GM10248 (cell line): ENCODE data around the gene CCR1.
A peak's percentile ranks its signal among the peaks of the same experiment; 100 is the strongest.

Experiments used
- CTCF ChIA-PET: fragments of 300-600 bp; sonication (Branson Sonifier 250); formaldehyde crosslinking; extraction: SDS; loops from one replicate; lab custom pipeline; 2021; ENCODE audit warnings: antibody characterized with exemption; lab: Yijun Ruan, JAX
- POLR2A ChIA-PET: fragments of 350-650 bp; sonication (Branson Sonifier 250); formaldehyde crosslinking; extraction: SDS; loops from one replicate; lab custom pipeline; 2020; ENCODE audit warnings: antibody characterized with exemption; lab: Yijun Ruan, JAX
- DNase-seq: peaks from one replicate; pipeline ENCODE4 v3.0.0; 2012; ENCODE audit errors: extremely low spot score
- CTCF ChIP-seq: IDR thresholded peaks from 2 replicates; pipeline ENCODE4 v1.5.1; 2012; ENCODE audit warnings: mild to moderate bottlenecking, low read depth; ENCODE audit errors: extremely low read depth, missing control alignments, control extremely low read depth

Gene CCR1

GRCh38 chr3:46187341-46187700 lies 20.8 kb downstream of the CCR1 start:
- ChIA-PET CTCF (interaction anchor here (1.2 to 2.5 kb wide), 2 partner anchors 20 to 29 kb away, joined by 3 to 12 read pairs; partner anchors contain the start of gene CCR1), POLR2A (interaction anchor here (0.7 kb wide), 1 partner anchor 704 kb away, joined by 6 read pairs; no protein-coding TSS in a partner anchor)
- no peak for TF ChIP-seq CTCF
- no peak for DNase-seq

GRCh38 chr3:46186471-46187340 lies 21.4 kb downstream of the CCR1 start:
- ChIA-PET CTCF (interaction anchor here (1.0 to 2.5 kb wide), 9 partner anchors 11 to 90 kb away, joined by 3 to 12 read pairs (median 3); partner anchors contain the start of gene CCR1), POLR2A (interaction anchor here (0.7 kb wide), 1 partner anchor 705 kb away, joined by 6 read pairs; no protein-coding TSS in a partner anchor)
- peak; percentile 67 for DNase-seq
- no peak for TF ChIP-seq CTCF

GRCh38 chr3:46184469-46184868 lies 23.6 kb downstream of the CCR1 start:
- ChIA-PET CTCF (interaction anchor here (0.6 to 1.8 kb wide), 2 partner anchors 15 to 63 kb away, joined by 3 read pairs; no protein-coding TSS in a partner anchor), POLR2A (no interaction called here)
- DNase-seq, result no peak
- TF ChIP-seq CTCF, result no peak

GRCh38 chr3:46183330-46183729 lies 24.8 kb downstream of the CCR1 start:
- no peak for DNase-seq
- ChIA-PET POLR2A (no interaction called here), CTCF (no interaction called here)
- no peak for TF ChIP-seq CTCF

- ChIA-PET CTCF (interaction anchor here (1.2 kb wide), 1 partner anchor 18 kb away, joined by 3 read pairs; no protein-coding TSS in a partner anchor), POLR2A (no interaction called here)
- TF ChIP-seq CTCF, result no peak
- no peak for DNase-seq
These were observed 39.3 kb downstream of the CCR1 start for GRCh38 chr3:46168583-46169345.

- ChIA-PET CTCF (no interaction called here), POLR2A (no interaction called here)
- TF ChIP-seq CTCF, result no peak
- DNase-seq, result no peak
These were observed 44.5 kb downstream of the CCR1 start for GRCh38 chr3:46163556-46164041.
